Activated naive CD8-positive, alpha-beta T cell treated with anti-CD3 and anti-CD28 coated beads, Interleukin-2, amount 50 U/mL, for 16 hours (primary cell): Measurements from ENCODE around the gene RUNX3.
A peak's percentile ranks its signal among the peaks of the same experiment; 100 is the strongest.

Experiments used
- DNase-seq: peaks from one replicate; pipeline ENCODE4 v3.0.0-alpha.2; 2020; ENCODE audit warnings: low read depth, low spot score

The RUNX3 gene

GRCh38 chr1:24929398-24930259, 447 bp downstream of the RUNX3 start:
- DNase-seq, result no peak

DNA sequence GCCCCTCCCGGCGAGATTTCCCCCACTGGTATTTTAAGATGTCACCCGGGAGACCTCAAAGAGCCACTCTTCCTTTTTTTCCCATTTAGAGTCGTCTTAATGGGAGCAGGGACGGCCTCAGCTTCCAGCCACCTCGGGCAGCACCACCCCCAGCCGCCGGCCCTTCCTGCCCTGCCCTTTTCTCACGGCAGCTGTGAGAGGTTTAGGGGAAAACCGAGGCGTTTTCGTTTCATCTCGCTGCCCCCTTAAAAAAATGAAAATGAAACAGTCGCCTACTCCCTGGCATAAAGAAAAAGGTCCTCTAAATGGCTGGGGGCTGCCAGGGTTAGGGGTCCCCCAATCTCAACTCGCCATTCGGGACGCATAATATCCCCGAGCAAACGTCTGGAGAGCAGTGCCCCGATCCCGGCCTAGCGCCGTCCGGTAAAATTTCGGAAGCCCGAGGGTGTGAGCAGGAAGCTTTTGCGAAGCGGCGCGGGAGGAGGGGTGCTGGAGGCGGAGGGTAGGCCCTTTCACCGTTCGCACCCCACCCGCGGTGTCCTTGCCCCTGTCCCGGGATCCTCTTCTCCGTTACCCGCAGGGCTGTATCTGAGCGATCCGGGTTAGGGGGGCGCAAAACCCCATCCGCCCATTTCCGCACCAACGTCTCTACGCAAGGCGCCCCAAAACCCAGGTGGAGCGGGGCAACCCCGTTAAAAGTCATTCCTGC, 1.2 kb downstream of the RUNX3 start:
- DNase-seq, result no peak

- no peak for DNase-seq
These were observed 1.9 kb downstream of the RUNX3 start for GRCh38 chr1:24927988-24928688.

GRCh38 chr1:24927473-24927872, 2.6 kb downstream of the RUNX3 start:
- no peak for DNase-seq

DNA sequence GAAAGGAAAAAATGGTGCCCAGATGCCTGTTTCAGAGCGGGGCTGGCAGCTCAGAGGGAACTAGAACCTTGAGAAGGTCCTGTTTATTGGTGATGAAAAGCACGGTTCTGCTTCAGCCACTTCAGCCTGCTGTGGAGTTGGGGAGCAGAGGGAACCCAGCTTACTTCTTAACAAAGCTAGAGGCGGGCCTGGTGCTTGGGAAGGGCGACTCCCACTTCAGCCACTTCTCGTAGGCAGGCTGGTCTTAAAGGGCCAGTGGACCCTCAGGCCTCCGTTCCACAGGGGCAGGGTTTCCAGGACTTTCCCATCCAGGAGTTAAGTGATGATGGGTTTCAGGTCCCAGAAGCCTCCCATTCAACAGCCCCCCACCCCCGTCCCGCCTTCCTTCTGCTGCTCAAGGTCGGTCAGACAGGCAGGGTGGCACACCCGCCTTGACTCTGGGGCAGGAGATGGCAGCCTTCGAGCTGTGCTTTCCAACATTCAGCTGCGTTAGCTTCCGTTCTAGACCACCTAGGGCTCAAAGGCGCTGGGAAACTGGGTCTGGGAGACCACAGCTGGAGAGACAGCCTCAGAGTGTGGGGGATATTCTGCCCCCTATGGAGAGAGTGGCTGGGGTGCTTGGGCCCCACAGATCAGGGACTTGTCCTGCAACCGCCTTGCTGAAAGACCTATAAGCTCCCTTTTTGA, 3.4 kb downstream of the RUNX3 start:
- no peak for DNase-seq

- no peak for DNase-seq
These were observed 4.1 kb downstream of the RUNX3 start for GRCh38 chr1:24925963-24926362.

DNA sequence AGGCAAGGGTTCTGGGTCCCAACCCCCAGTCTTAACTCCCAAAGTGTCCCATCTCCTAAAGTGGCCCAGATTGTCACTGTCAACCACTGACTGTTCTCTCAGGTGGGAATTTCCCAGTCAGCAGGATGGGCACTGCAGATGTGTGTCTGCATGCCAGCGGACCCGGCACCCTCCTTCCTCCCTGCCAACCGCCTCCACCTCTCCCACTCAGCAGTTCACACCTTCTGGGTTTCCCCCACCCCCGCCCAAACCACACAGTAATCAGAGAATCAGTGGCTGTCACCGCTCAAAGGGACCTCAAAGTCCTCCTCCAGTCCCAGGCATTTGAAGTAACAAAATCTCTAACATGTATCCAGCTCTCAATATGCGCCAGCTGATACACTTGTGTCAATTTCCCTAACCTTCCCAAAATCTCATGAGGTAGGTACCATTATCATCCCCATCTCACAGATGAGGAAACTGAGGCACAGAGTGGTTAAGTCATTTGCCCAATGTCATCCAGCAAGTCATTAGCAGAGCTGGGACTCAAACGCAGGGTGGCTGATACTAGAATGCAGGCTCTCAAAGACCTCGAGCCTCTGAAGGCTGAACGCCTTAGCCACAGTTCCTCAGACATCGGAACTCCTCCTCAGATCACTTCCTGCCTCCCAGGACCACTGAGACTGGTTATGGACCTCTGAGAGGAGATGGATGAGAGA, 4.8 kb downstream of the RUNX3 start:
- DNase-seq, result peak; percentile 71

DNA sequence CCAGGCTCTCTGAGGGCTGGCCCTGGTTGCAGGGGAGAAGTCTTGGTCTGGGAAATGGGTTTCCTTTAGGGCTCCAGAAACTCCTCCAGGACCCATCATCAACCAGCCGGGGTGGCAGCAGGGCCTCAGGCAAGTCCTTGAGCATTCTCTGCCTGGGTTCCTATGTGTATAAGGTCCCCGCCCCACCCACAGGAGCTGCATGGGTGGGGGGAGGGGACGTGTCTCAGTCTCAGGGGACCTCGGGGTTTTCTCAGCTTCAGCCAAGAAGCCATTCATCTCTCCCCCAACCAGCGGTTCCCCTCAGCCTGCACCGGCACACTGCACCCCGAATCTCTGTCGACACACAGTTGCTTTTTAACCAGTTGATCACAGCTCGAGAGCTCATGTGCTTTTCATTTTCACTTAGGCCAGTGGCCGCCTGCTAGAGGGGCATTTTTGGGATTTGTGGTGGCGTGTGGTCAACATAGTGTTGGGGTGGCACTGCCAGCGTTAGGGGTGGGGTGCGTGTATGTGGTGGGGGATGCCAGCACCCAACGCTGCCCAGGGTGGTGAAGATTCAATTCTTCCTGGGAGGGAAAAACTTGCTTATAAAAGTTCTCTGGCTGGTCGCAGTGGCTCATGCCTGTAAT, 6.5 kb downstream of the RUNX3 start:
- DNase-seq, result no peak

GRCh38 chr1:24921938-24922662, 8.0 kb downstream of the RUNX3 start:
- no peak for DNase-seq

- DNase-seq, result no peak
These were observed 8.7 kb downstream of the RUNX3 start for GRCh38 chr1:24921412-24921811.

GRCh38 chr1:24920533-24920925, 9.5 kb downstream of the RUNX3 start:
- DNase-seq, result no peak

DNA sequence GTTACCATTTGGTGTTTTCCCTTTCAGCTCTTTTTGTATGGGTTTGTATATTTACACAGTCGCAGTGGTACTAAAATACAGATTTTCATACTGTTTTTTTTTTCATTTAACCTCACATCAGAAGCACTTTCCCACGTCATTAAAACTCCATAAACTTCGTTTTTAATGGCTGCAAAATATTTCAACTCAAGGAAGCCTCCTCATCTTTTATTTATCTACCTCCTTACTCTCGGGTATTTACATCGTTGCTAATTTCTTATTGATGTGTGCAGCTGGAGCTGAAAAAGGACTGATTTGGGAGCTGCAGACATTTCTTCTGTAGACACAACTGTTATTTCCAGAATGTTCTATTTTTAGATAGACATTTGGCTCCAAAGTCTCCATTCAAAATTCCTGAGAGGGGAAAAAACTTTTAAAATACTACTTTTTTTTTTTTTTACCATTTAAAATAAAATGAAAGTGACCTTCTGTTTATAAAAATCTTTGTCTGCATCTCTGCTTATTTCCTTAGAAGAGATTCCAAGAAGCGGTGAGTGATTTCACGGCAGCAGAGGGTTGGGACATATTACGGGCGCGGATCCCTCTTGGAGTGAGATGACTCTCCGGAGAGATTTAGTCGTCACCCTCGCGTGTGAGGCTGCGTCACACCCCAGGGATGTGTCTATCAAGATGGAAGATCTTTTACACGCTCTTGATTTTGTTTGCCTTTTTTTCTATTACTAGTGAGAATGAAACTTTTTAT, 10.1 kb downstream of the RUNX3 start:
- no peak for DNase-seq

DNA sequence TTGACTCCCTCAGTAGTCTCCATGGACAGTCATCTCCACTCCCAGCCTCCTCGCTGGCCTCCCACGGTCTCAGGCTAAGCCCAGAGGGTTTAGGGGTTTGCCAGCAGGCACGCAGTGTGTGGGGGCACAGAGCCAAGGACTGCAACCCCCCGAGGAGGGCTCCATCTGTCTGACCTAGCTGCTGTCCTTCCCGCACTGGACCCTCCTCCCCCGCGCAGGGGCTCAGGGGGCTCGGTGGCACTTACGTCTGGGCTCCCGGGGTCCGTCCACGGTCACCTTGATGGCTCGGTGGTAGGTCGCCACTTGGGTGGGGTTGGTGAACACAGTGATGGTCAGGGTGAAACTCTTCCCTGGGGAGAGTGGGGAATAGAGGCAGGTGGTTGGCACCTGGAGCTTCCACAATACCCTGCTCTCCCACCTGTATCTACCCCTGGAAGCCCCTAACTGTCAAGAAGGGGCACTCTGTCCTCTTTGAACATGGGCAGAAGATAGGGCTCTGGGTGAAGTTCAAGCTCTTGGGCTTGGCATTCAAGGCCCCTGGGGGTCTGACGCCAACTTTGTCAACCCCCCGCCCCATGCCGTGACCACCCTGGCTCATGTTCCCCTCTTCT, 11.0 kb downstream of the RUNX3 start:
- no peak for DNase-seq

GRCh38 chr1:24918370-24918769, 11.7 kb downstream of the RUNX3 start:
- DNase-seq, result no peak

GRCh38 chr1:24917327-24918074, 12.6 kb downstream of the RUNX3 start:
- DNase-seq, result no peak

- DNase-seq, result no peak
These were observed 14.1 kb downstream of the RUNX3 start for GRCh38 chr1:24915816-24916602.
